Heart left ventricle (tissue), 13 donors: ENCODE results near the gene ATP6V1A.

Experiments used
- POLR2A ChIP-seq, 2 donors: fragments of 450-650 bp; IDR thresholded peaks; one replicate each; pipeline ENCODE4 v1.6.1; 2017; ENCODE audit warnings: antibody characterized with exemption in 2 of 2, mild to moderate bottlenecking in 2 of 2, moderate library complexity in 2 of 2
- TF ChIP-seq, protein P1 (sequence below), 12 donors: fragments of 200-600 bp; sonication (generic) in 4 of 12; IDR thresholded peaks; one replicate each; pipeline versions ENCODE4 v1.5.0 to v1.8.0; 2018 to 2022; ENCODE audit warnings: antibody characterized with exemption in 12 of 12, mild to moderate bottlenecking in 5 of 12
- donor health status: ischemic (EF 13 %, LVEDD 7.1; RV severe dilation, severe dysfunction).
- donor health status: DM: no; HTN: yes; CAD: no.
- donor health status: DM: no; HTN: no; CAD: no.
- donor health status: ischemic (EF 25% LVEDD 6.9; RV normal size, moderate dysfunction).
- donor health status: ischemic (EF 25% LVEDD 5.7; RV mildly dilated, moderate dysfunction).
- donor health status: ischemic (EF 35%, LVEDD 5.7; RV mildly dilated, moderate dysfunction).
- donor health status: nonischemic (EF 11% LVEDD 7.7; RV severe dilation, severe dysfunction).
- donor health status: DM: yes; HTN: yes; CAD: no.
- donor health status: PGD.
- donor health status: ischemic (EF 29% LVEDD 5.4; RV normal size, mild dysfunction).
- donor health status: nonischemic (EF 23%, LVEDD 6.1; RV moderate dilation, normal function).

DNA sequence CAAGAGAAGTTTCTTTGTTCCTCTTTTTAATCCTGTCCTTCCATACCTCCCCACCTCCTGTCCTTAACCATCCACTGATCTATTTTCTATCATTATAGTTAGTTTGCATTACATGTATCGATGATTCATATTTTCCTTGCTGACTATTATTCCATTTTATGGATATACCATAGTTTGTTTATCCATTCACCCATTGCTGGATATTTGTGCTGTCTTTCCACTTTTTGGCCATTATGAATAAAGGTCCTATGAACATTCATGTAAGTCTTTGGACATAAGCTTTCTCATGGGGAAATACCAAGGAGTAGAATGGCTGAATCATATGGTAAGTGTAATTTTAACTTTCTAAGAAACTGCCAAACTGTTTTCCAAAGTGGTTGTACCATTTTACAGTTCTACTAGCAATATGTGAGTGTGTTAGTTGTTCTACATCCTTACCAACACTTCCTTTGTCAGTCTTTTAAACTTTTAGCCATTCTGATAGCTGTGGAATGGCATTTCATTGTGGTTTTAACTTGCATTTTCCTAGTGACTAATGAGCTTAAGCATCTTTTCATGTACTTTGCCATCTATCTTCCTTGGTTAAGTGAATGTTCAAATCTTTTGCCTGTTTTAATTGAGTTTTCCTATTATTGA lies 11.7 kb downstream of the ATP6V1A start:
- TF ChIP-seq, protein P1, sequence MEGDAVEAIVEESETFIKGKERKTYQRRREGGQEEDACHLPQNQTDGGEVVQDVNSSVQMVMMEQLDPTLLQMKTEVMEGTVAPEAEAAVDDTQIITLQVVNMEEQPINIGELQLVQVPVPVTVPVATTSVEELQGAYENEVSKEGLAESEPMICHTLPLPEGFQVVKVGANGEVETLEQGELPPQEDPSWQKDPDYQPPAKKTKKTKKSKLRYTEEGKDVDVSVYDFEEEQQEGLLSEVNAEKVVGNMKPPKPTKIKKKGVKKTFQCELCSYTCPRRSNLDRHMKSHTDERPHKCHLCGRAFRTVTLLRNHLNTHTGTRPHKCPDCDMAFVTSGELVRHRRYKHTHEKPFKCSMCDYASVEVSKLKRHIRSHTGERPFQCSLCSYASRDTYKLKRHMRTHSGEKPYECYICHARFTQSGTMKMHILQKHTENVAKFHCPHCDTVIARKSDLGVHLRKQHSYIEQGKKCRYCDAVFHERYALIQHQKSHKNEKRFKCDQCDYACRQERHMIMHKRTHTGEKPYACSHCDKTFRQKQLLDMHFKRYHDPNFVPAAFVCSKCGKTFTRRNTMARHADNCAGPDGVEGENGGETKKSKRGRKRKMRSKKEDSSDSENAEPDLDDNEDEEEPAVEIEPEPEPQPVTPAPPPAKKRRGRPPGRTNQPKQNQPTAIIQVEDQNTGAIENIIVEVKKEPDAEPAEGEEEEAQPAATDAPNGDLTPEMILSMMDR (IDR thresholded peaks at IDR 0.05) = no peak
- TF ChIP-seq POLR2A (IDR thresholded peaks at IDR 0.05) = no peak
